ENCODE measurements around the gene ZNF10. TPM values are rescaled to one million over a fixed set of nuclear protein-coding genes. Genes with fewer than 3 reads are reported as not detected.

ZNF10 gene
- total RNA-seq, 4 donors from 2014 or later: 3.0 to 8.3 (median 4.3) TPM

DNA sequence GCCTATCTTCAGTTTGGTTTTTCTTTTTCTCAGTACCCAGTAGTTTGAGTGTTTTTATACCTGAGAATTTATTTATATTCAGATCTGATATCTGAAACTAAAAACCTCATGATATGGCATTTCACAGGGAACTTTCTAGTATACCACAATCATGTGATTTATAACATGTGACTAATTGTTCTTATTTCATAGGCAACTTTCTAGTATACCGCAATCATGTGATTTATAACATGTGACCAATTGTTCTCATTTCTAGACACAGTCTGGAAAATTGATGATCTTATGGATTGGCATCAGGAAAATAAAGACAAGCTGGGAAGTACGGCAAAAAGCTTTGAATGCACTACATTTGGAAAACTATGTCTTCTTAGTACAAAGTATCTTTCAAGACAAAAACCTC is 71.5 kb downstream of the ZNF10 start:
- Histone ChIP-seq H3K9me3 (peaks cover 23 to 66% (median 54%) of the 10 kb centered on the region in 3 donors), H3K4me3 (peak overlapping the region in 1 of 4 donors; percentile 28), H3K4me1 (no peaks in the 10 kb centered on the region), H3K27me3 (no peaks in the 10 kb centered on the region), H3K27ac (no peak overlapping the region), H3K36me3 (peaks cover 12 to 61% of the 10 kb centered on the region in 2 donors)
- DNase-seq (no peak), ATAC-seq (no peak)
- intact Hi-C loops (cut with DNase I; ENCODE audit: low total_unique reads): no loop called here
- TF ChIP-seq, protein P1, sequence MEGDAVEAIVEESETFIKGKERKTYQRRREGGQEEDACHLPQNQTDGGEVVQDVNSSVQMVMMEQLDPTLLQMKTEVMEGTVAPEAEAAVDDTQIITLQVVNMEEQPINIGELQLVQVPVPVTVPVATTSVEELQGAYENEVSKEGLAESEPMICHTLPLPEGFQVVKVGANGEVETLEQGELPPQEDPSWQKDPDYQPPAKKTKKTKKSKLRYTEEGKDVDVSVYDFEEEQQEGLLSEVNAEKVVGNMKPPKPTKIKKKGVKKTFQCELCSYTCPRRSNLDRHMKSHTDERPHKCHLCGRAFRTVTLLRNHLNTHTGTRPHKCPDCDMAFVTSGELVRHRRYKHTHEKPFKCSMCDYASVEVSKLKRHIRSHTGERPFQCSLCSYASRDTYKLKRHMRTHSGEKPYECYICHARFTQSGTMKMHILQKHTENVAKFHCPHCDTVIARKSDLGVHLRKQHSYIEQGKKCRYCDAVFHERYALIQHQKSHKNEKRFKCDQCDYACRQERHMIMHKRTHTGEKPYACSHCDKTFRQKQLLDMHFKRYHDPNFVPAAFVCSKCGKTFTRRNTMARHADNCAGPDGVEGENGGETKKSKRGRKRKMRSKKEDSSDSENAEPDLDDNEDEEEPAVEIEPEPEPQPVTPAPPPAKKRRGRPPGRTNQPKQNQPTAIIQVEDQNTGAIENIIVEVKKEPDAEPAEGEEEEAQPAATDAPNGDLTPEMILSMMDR (IDR thresholded peaks at IDR 0.05 in 4 of 5, conservative IDR thresholded peaks at IDR 0.05 in 1 of 5): no peak
- no peak for TF ChIP-seq POLR2A (IDR thresholded peaks at IDR 0.05)
- in situ Hi-C loops (cut with MboI; ENCODE audit: low sequenced_read_pairs in 4 of 4): no loop called here

DNA sequence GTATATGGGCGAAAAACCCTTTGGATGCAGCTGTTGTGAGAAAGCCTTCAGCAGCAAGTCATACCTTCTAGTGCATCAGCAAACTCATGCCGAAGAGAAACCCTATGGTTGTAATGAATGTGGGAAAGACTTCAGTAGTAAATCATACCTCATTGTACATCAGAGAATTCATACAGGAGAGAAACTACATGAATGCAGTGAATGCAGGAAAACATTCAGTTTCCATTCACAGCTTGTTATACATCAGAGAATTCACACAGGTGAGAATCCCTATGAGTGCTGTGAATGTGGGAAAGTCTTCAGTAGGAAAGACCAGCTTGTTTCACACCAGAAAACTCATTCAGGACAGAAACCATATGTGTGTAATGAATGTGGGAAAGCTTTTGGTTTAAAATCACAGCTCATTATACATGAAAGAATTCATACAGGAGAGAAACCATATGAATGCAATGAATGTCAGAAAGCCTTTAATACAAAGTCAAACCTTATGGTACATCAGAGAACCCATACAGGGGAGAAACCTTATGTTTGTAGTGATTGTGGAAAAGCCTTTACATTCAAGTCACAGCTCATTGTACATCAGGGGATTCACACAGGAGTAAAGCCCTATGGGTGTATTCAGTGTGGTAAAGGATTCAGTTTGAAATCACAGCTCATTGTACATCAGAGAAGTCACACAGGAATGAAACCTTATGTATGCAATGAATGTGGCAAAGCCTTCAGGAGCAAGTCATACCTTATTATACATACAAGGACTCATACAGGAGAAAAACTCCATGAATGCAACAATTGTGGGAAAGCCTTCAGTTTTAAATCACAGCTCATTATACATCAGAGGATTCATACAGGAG is 72.3 kb downstream of the ZNF10 start:
- peaks cover 23 to 75% (median 54%) of the 10 kb centered on the region in 3 donors for H3K9me3 ChIP-seq
- H3K27me3 ChIP-seq: no peaks in the 10 kb centered on the region
- intact Hi-C loops (cut with DNase I; ENCODE audit: low total_unique reads): no loop called here
- H3K4me3 ChIP-seq: peak overlapping the region in 1 of 4 donors; percentile 28
- DNase-seq (no peak), ATAC-seq (no peak)
- TF ChIP-seq POLR2A (IDR thresholded peaks at IDR 0.05): no peak
- TF ChIP-seq, protein P1 (IDR thresholded peaks at IDR 0.05 in 4 of 5, conservative IDR thresholded peaks at IDR 0.05 in 1 of 5): no peak
- in situ Hi-C loops (cut with MboI; ENCODE audit: low sequenced_read_pairs in 4 of 4): no loop called here
- no peak overlapping the region for H3K27ac ChIP-seq
- H3K36me3 ChIP-seq: peaks cover 12 to 60% of the 10 kb centered on the region in 2 donors
- H3K4me1 ChIP-seq: no peaks in the 10 kb centered on the region

DNA sequence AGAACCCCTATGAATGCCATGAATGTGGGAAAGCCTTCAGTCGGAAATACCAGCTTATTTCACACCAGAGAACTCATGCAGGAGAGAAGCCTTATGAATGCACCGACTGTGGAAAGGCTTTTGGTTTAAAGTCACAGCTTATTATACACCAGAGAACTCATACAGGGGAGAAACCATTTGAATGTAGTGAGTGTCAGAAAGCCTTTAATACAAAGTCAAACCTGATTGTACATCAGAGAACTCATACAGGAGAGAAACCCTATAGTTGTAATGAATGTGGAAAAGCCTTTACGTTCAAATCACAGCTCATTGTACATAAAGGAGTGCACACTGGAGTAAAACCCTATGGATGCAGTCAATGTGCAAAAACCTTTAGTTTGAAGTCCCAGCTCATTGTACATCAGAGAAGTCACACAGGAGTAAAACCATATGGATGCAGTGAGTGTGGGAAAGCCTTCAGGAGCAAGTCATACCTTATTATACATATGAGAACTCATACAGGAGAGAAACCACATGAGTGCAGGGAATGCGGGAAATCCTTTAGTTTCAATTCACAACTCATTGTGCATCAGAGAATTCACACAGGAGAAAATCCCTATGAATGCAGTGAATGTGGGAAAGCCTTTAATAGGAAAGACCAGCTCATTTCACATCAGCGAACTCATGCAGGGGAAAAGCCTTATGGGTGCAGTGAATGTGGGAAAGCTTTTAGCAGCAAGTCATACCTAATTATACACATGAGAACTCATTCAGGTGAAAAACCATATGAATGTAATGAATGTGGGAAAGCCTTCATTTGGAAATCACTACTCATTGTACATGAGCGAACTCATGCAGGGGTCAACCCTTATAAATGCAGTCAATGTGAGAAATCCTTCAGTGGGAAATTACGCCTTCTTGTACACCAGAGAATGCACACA is 73.2 kb downstream of the ZNF10 start:
- peak overlapping the region in 2 of 4 donors; percentile 9 to 28 for H3K4me3 ChIP-seq
- H3K27me3 ChIP-seq: no peaks in the 10 kb centered on the region
- intact Hi-C loops (cut with DNase I; ENCODE audit: low total_unique reads): no loop called here
- H3K27ac ChIP-seq: no peak overlapping the region
- DNase-seq (no peak), ATAC-seq (no peak)
- H3K36me3 ChIP-seq: peaks cover 12 to 60% of the 10 kb centered on the region in 2 donors
- H3K4me1 ChIP-seq: no peaks in the 10 kb centered on the region
- H3K9me3 ChIP-seq: peaks cover 23 to 84% (median 60%) of the 10 kb centered on the region in 3 donors
- in situ Hi-C loops (cut with MboI; ENCODE audit: low sequenced_read_pairs in 4 of 4): no loop called here
- no peak for TF ChIP-seq POLR2A (IDR thresholded peaks at IDR 0.05)
- TF ChIP-seq, protein P1 (IDR thresholded peaks at IDR 0.05 in 4 of 5, conservative IDR thresholded peaks at IDR 0.05 in 1 of 5): no peak

DNA sequence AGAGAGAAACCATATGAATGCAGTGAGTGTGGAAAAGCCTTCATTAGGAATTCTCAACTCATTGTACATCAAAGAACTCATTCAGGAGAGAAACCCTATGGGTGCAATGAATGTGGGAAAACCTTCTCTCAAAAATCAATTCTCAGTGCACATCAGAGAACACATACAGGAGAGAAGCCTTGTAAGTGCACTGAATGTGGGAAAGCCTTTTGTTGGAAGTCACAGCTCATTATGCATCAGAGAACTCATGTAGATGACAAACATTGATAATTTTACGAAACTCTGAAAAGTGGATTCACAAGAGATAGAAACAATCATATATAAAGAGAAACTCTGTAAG is 73.8 kb downstream of the ZNF10 start:
- intact Hi-C loops (cut with DNase I; ENCODE audit: low total_unique reads) (no loop called here), in situ Hi-C loops (cut with MboI; ENCODE audit: low sequenced_read_pairs in 4 of 4) (no loop called here)
- Histone ChIP-seq H3K36me3 (peaks cover 12 to 60% of the 10 kb centered on the region in 2 donors), H3K27me3 (no peaks in the 10 kb centered on the region), H3K4me3 (peak overlapping the region in 2 of 4 donors; percentile 9 to 28), H3K27ac (no peak overlapping the region), H3K4me1 (no peaks in the 10 kb centered on the region), H3K9me3 (peaks cover 23 to 86% (median 60%) of the 10 kb centered on the region in 3 donors)
- no peak for TF ChIP-seq POLR2A (IDR thresholded peaks at IDR 0.05)
- TF ChIP-seq, protein P1 (IDR thresholded peaks at IDR 0.05 in 4 of 5, conservative IDR thresholded peaks at IDR 0.05 in 1 of 5): no peak
- DNase-seq (no peak), ATAC-seq (no peak)

All from gastrocnemius medialis (tissue), 4 donors.